WTC11 (cell line): Measurements from ENCODE around the gene TRIM29. TPM values are rescaled to one million over a fixed set of nuclear protein-coding genes. Genes with fewer than 3 reads are reported as not detected.

ENCODE experiments used
- ATAC-seq: fragments of 200-7000 bp; cut with Tn5 transposase; 2 replicates; pipeline ENCODE4 v1.10.0; 2021; ENCODE audit warnings: mild to moderate bottlenecking, moderate library complexity
- CTCF ChIA-PET: fragments of 300-600 bp; sonication (Branson Sonifier 250); formaldehyde crosslinking; loops from one replicate; lab custom pipeline; 2021; ENCODE audit warnings: antibody characterized with exemption; lab: Charles Lee
- POLR2A ChIA-PET: fragments of 350-600 bp; sonication (Branson Sonifier 250); formaldehyde crosslinking; loops from one replicate; lab custom pipeline; 2021; ENCODE audit warnings: antibody characterized with exemption; lab: Charles Lee
- DNase-seq: peaks from one replicate; pipeline ENCODE4 v3.0.0; 2021; ENCODE audit warnings: low spot score
- H3K27ac Mint-ChIP-seq: 2 replicates; pipeline ENCODE4 v1.8.0; 2021; ENCODE audit warnings: mixed read lengths
- H3K27me3 Mint-ChIP-seq: 2 replicates; pipeline ENCODE4 v1.8.0; 2021; ENCODE audit warnings: low read depth, mild to moderate bottlenecking, moderate library complexity, mixed read lengths
- H3K36me3 Mint-ChIP-seq: 2 replicates; pipeline ENCODE4 v1.8.0; 2021; ENCODE audit warnings: mixed read lengths
- H3K4me1 Mint-ChIP-seq: 2 replicates; pipeline ENCODE4 v1.8.0; 2022; ENCODE audit warnings: mixed read lengths
- H3K4me3 Mint-ChIP-seq: 2 replicates; pipeline ENCODE4 v1.8.0; 2021; ENCODE audit warnings: mild to moderate bottlenecking, moderate library complexity, mixed read lengths
- H3K9me3 Mint-ChIP-seq: 2 replicates; pipeline ENCODE4 v1.8.0; 2021; ENCODE audit warnings: mixed read lengths
- AR ChIP-seq: fragments of 250-450 bp; sonication (Bioruptor Pico); IDR thresholded peaks from 2 replicates; pipeline ENCODE4 v1.9.0; 2021; ENCODE audit warnings: mild to moderate bottlenecking
- ATF6 ChIP-seq: sonication (generic); formaldehyde crosslinking; IDR thresholded peaks from 2 replicates; pipeline ENCODE4 v1.8.1; 2023; ENCODE audit warnings: mild to moderate bottlenecking, missing genetic modification reagents
- CDX4 ChIP-seq: fragments of 250-450 bp; sonication (Bioruptor Pico); IDR thresholded peaks from 2 replicates; pipeline ENCODE4 v1.9.0; 2021; ENCODE audit warnings: moderate library complexity, mild to moderate bottlenecking, inconsistent platforms, borderline replicate concordance
- E2F5 ChIP-seq: sonication (generic); formaldehyde crosslinking; IDR thresholded peaks from 2 replicates; pipeline ENCODE4 v1.8.1; 2022; ENCODE audit warnings: mild to moderate bottlenecking, moderate library complexity, missing genetic modification reagents
- ELF4 ChIP-seq: sonication (generic); formaldehyde crosslinking; IDR thresholded peaks from 2 replicates; pipeline ENCODE4 v1.8.1; 2022; ENCODE audit warnings: low read depth, mild to moderate bottlenecking, moderate library complexity, missing genetic modification reagents
- EMX1 ChIP-seq: fragments of 250-450 bp; sonication (Bioruptor Pico); IDR thresholded peaks from 2 replicates; pipeline ENCODE4 v1.8.0; 2021; ENCODE audit warnings: mild to moderate bottlenecking
- ESRRA ChIP-seq: sonication (generic); formaldehyde crosslinking; IDR thresholded peaks from 2 replicates; pipeline ENCODE4 v1.8.1; 2022; ENCODE audit warnings: mild to moderate bottlenecking, missing genetic modification reagents, borderline replicate concordance
- FOXP4 ChIP-seq: sonication (generic); formaldehyde crosslinking; IDR thresholded peaks from 2 replicates; pipeline ENCODE4 v1.8.0; 2022; ENCODE audit warnings: mild to moderate bottlenecking, missing genetic modification reagents
- GABPB1 ChIP-seq: sonication (generic); formaldehyde crosslinking; IDR thresholded peaks from 2 replicates; pipeline ENCODE4 v1.8.1; 2023; ENCODE audit warnings: mild to moderate bottlenecking, missing genetic modification reagents
- IRF2 ChIP-seq: sonication (generic); formaldehyde crosslinking; IDR thresholded peaks from 2 replicates; pipeline ENCODE4 v1.8.0; 2022; ENCODE audit warnings: low read depth, missing genetic modification reagents, borderline replicate concordance
- KAT7 ChIP-seq: sonication (generic); formaldehyde crosslinking; IDR thresholded peaks from 2 replicates; pipeline ENCODE4 v1.8.1; 2023; ENCODE audit warnings: missing genetic modification reagents, mild to moderate bottlenecking, borderline replicate concordance
- MYBL2 ChIP-seq: sonication (generic); formaldehyde crosslinking; IDR thresholded peaks from 2 replicates; pipeline ENCODE4 v1.8.1; 2023; ENCODE audit warnings: mild to moderate bottlenecking, moderate library complexity, missing genetic modification reagents
- NR3C1 ChIP-seq: sonication (generic); formaldehyde crosslinking; conservative IDR thresholded peaks from 2 replicates; pipeline ENCODE4 v1.8.1; 2023; ENCODE audit warnings: low read depth, mild to moderate bottlenecking, missing genetic modification reagents
- ZBTB21 ChIP-seq: sonication (generic); formaldehyde crosslinking; IDR thresholded peaks from 2 replicates; pipeline ENCODE4 v1.8.1; 2023; ENCODE audit warnings: mild to moderate bottlenecking, missing genetic modification reagents, borderline replicate concordance
- ZBTB43 ChIP-seq: sonication (generic); formaldehyde crosslinking; IDR thresholded peaks from 2 replicates; pipeline ENCODE4 v1.8.1; 2023; ENCODE audit warnings: mild to moderate bottlenecking, missing genetic modification reagents
- ZNF532 ChIP-seq: fragments of 250-450 bp; sonication (Bioruptor Pico); IDR thresholded peaks from 2 replicates; pipeline ENCODE4 v1.9.0; 2021; ENCODE audit warnings: mild to moderate bottlenecking, borderline replicate concordance
- ZNF671 ChIP-seq: fragments of 250-450 bp; sonication (Bioruptor Pico); IDR thresholded peaks from 2 replicates; pipeline ENCODE4 v1.8.0; 2021; ENCODE audit warnings: mild to moderate bottlenecking
- total RNA-seq: library from RNA; stranded (reverse); gene quantifications from 3 replicates; pipeline ENCODE4 v1.2.3, GENCODE V29; 2021
- TF ChIP-seq, protein P1 (sequence below): fragments of 200-600 bp; IDR thresholded peaks from 2 replicates; pipeline ENCODE4 v1.8.0; 2022; ENCODE audit warnings: antibody characterized with exemption

The TRIM29 gene
- total RNA-seq, 1 experiment from 2014 or later = 0.11 TPM

DNA sequence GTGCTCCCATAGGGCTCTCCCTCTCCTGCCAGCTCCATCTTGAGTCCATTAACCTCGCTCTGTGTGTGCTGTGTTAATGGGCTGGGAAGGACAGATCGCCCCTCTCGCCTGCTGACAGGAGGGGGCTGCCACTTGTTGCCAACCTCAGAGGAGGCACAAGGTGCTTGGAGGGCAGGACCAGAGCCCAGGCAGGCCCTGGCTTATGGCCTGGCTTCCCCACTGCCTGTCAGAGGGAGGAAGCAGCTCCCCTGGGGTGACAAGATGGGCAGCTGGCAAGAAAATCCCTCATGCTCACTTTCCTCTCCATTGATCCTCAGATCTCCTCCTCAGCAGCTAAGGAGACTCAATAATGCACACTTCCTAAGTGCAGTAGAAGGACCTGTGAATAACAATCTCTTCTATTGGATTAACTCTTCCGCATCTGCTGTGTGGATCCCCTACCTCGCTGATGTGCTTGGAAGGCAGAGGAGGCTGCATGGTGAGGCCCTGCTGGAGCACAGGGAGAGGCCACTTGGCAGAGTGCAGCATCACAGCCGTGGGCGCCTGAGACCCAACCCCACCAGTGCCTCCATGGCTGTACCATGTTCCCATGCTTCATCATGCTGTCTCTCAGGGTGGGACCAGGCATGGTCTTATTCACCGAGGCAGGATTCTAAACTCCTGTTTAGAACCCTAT lies 70.3 kb downstream of the TRIM29 start:
- H3K4me1 Mint-ChIP-seq = peaks cover 15% of the 10 kb centered on the region
- POLR2A ChIA-PET = no interaction called here
- H3K27me3 Mint-ChIP-seq = peaks cover 6% of the 10 kb centered on the region; the same call in 1 of the 2 replicates
- H3K36me3 Mint-ChIP-seq = no peaks in the 10 kb centered on the region
- H3K27ac Mint-ChIP-seq = no peak overlapping the region
- CTCF ChIA-PET = interaction anchor here (0.6 to 1.9 kb wide), 4 partner anchors 12 to 426 kb away, joined by 3 to 10 read pairs (median 4); no protein-coding TSS in a partner anchor
- H3K9me3 Mint-ChIP-seq = no peaks in the 10 kb centered on the region
- ATAC-seq (no peak), DNase-seq (no peak)
- H3K4me3 Mint-ChIP-seq = no peak overlapping the region
- TF ChIP-seq NR3C1 (CRISPR knock-in tag) = no peak
- TF ChIP-seq EMX1 (CRISPR knock-in tag) = no peak
- no peak for TF ChIP-seq FOXP4 (CRISPR knock-in tag)
- no peak for TF ChIP-seq ZBTB21 (CRISPR knock-in tag)
- TF ChIP-seq ATF6 (CRISPR knock-in tag) = no peak
- TF ChIP-seq ZBTB43 = no peak
- no peak for TF ChIP-seq E2F5 (CRISPR knock-in tag)
- TF ChIP-seq ZNF532 (CRISPR knock-in tag) = no peak
- TF ChIP-seq AR (CRISPR knock-in tag) = no peak
- TF ChIP-seq MYBL2 (CRISPR knock-in tag) = no peak
- TF ChIP-seq ESRRA (CRISPR knock-in tag) = no peak
- no peak for TF ChIP-seq CDX4 (CRISPR knock-in tag)
- no peak for TF ChIP-seq GABPB1 (CRISPR knock-in tag)
- TF ChIP-seq, protein P1, sequence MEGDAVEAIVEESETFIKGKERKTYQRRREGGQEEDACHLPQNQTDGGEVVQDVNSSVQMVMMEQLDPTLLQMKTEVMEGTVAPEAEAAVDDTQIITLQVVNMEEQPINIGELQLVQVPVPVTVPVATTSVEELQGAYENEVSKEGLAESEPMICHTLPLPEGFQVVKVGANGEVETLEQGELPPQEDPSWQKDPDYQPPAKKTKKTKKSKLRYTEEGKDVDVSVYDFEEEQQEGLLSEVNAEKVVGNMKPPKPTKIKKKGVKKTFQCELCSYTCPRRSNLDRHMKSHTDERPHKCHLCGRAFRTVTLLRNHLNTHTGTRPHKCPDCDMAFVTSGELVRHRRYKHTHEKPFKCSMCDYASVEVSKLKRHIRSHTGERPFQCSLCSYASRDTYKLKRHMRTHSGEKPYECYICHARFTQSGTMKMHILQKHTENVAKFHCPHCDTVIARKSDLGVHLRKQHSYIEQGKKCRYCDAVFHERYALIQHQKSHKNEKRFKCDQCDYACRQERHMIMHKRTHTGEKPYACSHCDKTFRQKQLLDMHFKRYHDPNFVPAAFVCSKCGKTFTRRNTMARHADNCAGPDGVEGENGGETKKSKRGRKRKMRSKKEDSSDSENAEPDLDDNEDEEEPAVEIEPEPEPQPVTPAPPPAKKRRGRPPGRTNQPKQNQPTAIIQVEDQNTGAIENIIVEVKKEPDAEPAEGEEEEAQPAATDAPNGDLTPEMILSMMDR = no peak
- TF ChIP-seq ZNF671 = no peak
- TF ChIP-seq IRF2 (CRISPR knock-in tag) = no peak
- no peak for TF ChIP-seq KAT7 (CRISPR knock-in tag)
- TF ChIP-seq ELF4 (CRISPR knock-in tag) = no peak
